Measurements from ENCODE around the gene MCTP2.

GRCh38 chr15:94383706-94384105 is 152.3 kb downstream of the MCTP2 start:
- TF ChIP-seq CTCF (conservative IDR thresholded peaks at IDR 0.05; ENCODE audit: low read depth, low read length) (no peak), EZH2 (IDR thresholded peaks at IDR 0.05; ENCODE audit: borderline replicate concordance, low read depth, low read length, poor library complexity, severe bottlenecking) (no peak)
